Myocyte (in vitro differentiated cells): ENCODE data around the gene ETV1. TPM values are rescaled to one million over a fixed set of nuclear protein-coding genes. Genes with fewer than 3 reads are reported as not detected.
"Not testable (repeated sequence)": the region's sequence is repeated elsewhere in the genome, so short reads cannot be mapped to it uniquely, and the experiment has no call there.

Experiments
- DNase-seq: peaks from one replicate; pipeline ENCODE4 v3.0.0-alpha.2; 2012; ENCODE audit warnings: low read depth
- total RNA-seq: library from RNA; depleted of rRNA; stranded (reverse); fragments of >200 nt; gene quantifications from 2 replicates; pipeline ENCODE4 v1.2.3, GENCODE V29; 2014

Gene ETV1
- total RNA-seq, 1 donor from 2014 or later: 23.7 TPM

DNA sequence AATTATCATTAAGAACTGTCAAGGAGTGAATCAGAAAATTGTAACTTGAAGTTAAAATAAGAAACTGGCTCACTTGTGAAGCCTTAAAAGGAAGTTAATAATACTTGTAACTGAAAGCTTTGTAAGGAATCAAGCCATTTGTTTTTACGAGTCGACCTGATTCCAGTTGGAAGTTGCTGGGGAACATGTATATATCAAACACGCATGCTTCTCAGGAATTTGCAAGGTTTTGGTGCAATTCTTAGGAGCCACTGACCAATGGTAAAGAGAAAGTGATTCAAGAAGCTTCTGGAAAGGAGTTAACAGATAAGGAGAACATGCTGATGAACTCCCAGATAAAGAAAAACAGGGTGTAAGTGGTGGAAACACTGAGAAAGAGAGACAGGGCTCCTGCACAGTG, 56.4 kb downstream of the ETV1 start:
- no peak for DNase-seq

DNA sequence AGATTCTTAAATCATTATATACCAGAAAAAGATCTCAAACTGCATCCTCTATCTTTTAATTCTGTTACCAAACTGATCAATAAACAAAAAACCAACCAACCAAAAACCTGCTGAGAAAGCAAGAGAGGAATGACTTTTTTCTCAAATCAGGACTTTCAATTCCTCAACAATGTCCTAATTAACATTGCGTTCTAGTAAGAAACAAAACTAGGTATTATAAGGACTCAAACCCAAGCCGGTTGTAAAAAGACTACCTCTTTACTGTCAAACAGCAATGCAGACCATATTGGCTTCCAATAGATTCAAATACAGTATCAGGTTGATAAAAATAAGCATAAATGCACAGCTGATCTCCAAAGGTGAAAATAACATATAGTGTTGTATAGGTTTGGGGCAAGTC, 57.3 kb downstream of the ETV1 start:
- DNase-seq: no peak

DNA sequence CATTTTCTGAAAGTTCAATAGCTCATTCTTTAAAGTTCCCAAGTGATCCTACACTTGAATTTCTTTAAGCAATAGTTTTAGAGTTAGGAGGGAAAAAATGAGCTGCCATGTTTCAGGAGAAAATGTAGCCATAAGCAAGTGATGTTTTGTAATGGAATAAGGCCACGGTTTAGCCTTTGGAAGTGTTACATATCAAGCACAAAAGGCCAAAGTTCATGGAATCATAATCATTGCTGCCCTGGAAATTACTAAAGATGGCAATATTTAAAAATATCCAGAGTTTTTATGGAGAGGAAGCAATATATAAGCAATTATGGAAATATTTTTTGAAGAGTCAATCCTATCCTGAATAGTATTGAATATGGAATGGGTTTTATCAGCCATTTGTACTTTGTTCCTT, 68.4 kb downstream of the ETV1 start:
- DNase-seq: no peak

DNA sequence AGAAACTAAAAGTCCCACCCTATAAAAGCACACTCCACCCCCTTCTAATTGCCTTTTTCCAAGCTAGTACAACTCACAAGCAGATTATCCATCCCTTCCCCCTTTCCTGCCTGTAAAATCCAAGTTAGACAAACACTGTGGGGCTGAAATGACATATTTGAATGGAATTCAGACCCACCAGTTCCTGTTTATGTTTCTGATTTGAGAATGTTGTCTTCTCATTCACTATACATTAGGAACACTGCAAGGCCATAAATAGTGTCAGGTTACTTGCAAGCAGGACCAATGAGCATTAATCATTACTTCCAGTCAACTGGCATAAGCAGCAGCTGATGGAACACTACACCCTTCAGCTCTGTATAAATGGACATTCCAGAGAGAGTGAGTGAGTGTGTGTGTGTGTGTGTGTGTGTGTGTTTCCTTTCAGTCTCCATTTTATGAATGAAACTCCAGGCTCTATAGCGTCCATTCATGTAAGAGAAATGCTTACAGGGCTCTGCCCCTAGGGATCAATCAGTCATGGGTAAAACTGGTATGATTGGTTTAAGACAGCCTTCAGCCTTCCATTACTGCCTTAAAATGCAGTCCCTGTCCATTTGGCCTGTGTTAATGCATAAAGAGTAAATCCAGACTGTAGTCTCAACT, 69.3 kb downstream of the ETV1 start:
- peak; percentile 97 for DNase-seq

DNA sequence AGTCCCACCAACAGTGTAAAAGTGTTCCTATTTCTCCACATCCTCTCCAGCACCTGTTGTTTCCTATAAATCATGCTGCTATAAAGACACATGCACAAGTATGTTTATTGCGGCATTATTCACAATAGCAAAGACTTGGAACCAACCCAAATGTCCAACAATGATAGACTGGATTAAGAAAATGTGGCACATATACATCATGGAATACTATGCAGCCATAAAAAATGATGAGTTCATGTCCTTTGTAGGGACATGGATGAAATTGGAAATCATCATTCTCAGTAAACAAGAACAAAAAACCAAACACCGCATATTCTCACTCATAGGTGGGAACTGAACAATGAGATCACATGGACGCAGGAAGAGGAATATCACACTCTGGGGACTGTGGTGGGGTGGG, 71.1 kb downstream of the ETV1 start:
- DNase-seq: not testable (repeated sequence)

DNA sequence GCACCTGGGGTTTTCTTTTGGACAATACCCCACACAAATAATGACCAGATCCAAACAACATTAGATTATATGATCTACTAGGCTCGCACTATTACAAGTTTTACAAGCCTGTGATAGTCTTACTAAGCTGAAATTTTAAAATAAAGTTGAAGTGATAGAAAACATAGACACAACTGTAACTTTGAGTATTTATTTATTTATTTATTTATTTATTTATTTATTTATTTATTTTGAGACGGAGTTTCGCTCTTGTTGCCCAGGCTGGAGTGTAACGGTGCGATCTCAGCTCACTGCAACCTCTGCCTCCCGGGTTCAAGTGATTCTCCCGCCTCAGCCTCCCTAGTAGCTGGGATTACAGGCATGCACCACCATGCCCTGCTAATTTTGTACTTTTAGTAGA, 72.4 kb downstream of the ETV1 start:
- DNase-seq: not testable (repeated sequence)

DNA sequence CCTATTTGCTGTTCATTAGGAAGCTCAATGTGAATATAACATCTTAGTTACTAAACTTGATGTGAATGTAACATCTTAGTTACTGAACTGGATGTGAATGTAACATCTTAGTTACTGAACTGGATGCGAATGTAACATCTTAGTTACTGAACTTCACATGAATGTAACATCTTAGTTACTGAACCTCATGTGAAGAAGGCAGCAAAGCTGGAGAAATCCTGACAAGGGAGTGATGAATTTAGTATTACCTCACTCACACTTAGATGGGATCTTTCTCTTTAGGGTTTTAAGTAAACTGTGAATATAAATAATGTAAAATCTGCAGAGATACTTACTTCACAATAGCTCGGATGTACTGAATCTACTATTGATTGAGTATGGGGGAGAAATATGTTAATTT, 73.6 kb downstream of the ETV1 start:
- no peak for DNase-seq

DNA sequence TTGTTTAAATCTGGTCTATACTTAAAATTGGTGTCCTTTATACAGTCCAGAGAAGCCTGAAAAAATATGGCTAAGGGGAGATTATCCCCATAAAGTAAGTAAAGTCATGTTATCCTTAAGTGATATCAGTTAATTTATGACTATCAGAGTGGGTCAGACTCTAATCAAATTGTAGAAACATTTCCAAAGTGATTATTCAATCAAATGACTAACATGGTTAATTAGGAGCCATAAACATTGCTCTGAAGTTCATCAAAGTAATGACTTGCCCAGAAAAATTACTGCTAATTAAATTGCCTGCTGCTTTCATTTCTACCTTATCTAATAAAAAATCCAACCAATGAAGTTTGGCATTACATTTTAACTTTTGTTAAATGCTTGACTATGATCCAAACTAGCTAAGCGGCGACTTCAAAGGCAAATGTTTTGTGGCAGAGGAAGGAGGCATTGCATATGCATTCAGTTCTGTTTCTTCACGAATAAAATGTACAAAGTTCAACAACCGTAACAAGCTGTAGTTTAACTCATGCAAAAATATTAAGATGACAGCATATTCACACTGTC, 76.7 kb downstream of the ETV1 start:
- no peak for DNase-seq

DNA sequence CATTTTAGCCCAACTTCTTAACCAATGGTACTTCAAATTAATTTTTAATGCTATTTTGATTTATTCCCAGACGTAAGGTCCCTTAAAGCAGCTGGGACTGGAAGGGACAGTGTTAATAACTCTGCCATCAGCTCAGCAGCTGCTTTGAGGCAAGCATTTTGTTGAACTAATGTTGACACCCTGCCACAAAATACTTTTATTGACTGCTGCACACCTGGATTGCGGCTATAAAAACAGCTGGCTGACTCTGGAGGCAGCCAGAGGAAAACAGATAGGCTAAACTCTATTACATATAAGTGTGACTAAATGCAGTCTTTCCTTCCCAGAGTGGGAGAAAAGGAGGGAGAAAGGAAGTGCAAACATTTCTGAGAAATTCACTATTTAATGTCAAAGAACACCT, 77.6 kb downstream of the ETV1 start:
- peak; percentile 35 for DNase-seq

DNA sequence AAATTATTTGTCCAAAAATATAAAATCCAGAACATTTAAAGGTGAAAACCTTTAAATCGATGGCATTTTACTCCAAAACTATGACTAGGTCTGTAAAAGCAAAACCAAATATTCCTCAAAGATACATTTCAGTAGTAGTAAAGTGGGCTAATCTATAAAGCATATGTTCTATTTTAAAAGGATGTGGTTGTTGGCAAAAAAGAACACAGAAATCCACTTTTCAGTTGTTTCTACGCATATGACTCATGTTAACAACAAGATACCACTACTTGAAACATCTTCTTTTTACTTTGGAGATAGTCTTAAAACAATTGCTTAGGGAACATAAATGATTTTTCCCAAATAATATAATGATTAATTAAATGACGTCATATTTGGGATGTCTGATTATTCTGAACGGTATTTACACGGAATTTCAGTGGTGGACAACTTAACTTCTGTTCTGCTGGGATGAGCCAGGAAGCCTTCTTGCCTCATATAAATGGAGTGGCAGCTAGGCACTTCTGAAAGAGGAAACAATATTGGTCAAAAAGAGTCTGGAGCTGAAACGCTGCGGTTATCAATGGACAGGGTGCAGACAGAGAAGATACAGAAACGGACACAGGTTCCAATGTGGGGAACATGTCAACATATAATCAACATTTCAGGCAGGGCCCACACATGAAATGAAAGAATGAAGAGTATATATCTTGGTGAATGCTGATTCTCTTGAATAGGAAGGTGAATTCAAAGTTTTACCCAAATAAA, 78.5 kb downstream of the ETV1 start:
- DNase-seq: no peak

DNA sequence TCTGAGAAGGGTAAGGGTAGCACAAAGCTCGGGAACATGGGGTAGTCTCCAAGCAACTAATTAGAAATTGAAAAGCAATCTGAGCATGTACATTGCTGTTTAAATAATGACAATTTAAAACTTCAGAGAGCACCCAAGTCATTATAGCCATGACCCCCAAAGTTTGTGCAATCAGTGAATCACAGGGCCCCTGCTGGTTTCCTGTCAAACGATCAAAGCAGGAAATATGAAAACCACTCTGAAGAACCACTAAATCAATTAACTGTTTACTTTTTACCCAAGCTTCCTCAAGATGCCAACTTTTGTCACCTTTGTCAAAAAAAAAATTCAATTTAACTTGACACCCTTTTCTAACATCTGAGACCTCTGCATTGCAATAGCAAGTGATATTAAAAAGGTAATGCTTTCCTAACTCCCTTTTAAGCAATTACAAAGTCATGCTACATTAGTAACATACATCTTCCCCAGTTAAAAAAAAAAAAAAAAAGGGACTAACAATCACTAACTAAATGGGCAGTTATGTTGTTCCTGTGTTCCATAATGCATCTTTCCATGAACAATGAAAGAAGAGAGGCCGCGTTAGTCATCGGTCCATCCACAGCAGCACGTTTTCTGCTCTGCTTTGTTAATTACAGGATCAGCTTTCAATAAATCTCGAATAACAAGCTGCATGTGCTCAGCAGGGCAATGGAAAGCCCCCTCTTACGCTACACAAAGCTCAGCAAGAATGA, 80.6 kb downstream of the ETV1 start:
- no peak for DNase-seq

DNA sequence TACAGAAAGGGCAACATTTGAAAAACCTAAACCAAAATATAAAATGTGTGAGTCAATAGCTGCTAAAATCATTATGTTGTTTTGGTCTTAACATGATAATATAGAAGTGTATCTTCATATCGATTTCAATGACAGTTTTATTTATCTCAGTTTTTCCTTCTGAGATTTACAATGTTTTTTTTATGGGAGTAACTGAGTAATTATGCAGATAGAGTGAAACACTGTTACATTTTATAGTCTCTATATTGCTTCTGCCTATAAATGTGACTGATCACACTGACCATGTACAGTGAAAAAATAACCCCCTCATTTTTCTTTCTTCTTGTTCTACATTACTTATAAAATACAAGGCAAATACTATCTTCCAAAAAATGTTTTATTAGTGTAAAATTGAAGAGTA, 81.6 kb downstream of the ETV1 start:
- no peak for DNase-seq

DNA sequence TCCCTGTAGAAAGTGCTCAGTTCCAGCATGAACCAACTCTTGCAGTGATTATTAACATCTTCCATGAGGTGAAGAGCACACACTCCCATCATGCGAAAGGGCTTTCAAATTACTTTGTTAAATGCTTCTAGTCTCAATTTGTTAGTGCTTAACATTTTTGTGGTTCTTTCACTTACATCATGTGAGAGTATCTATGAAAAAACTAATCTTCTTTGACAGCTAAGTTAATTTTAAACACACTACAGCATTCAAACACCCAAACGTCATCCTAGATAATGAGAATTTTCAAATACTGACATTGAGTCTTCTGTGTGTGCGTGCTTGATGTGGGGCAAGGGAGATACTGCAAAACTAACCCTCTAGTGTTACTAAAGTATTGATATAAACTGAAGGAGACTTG, 84.8 kb downstream of the ETV1 start:
- DNase-seq: no peak

DNA sequence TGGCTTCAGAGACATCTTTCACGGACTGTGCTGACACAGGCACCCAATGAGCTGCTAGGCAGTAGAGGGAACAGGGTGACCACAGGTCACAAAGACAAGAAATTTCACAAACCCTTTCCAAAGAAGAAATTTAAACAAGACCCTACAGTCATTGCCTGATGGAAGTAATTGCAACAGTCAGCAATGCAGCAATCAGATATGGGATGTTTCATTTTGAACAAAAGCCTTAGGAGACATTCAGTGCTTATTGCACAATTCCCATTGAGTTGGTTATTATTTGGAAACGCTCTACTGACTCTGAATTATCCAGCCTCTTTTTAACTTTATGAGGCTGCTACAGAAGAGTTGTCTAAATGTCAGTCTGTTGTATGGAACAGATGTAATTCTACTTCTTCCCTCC, 85.5 kb downstream of the ETV1 start:
- DNase-seq: no peak

DNA sequence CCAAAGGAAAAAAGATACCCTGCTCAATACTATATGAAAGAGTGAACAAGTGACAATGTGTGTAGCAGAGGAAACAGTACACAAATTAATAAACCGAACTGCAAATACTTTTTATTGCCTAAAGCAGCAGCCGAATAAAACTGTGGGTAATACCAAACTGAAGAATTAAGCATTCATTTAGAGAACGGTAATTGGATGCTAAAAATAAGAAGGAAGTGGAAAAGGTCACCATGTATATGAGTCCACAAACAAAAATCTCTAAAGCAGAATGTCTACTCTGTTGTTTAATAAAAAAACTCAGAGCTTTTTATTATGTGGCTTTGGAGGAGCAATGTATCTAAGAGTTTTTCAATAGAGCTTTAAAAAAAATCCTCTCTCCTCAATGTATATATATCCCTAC, 87.9 kb downstream of the ETV1 start:
- no peak for DNase-seq

DNA sequence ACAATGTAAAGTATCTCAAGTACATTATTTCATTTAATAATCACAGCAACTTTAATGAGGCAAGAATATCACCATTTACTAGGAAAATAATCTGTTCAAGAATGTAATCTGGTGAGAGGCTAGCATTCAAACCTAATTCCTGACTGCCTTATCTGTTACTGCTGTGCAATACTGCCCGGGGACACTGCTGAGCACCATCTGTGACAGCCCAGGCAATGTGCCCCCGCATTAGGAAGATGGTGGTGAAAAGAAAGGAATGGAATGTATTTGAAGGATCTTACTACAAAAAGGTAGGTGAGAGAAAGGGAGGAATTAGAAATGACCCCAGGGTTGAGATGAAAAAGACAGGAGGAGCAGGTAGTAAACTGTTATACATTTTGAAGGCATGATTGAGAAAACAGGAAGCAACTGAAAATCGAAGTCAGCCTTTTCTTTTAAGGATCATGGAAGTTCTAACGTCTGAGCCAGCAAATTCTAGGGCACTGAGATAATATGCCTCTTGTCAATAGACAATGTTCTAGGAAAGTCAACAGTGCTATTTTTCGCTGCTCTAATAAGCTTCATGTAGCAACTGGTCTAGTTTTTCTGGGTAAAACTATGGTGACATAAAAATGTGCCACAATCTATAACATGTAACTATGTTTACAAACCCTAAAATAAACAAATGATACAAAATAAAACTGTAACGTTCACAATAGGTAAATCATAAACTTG, 90.4 kb downstream of the ETV1 start:
- no peak for DNase-seq

DNA sequence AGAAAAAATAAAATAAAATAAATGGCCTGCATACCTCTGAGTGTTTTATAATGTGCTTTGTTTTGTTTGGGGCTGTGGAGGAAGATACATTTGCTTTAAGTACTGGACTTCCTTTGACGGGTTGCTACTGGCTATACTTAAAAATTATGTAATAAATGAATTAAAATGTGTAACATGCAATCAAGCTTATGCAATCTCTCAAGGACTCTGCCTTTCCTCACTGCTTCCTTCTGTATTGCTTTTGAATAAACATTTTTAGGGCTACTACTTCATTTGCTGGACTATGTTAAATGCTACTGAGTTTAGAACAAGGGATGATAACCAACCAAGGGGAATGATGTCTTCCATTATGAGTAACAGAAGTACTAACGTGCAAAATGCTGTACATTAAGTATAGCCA, 91.6 kb downstream of the ETV1 start:
- no peak for DNase-seq

DNA sequence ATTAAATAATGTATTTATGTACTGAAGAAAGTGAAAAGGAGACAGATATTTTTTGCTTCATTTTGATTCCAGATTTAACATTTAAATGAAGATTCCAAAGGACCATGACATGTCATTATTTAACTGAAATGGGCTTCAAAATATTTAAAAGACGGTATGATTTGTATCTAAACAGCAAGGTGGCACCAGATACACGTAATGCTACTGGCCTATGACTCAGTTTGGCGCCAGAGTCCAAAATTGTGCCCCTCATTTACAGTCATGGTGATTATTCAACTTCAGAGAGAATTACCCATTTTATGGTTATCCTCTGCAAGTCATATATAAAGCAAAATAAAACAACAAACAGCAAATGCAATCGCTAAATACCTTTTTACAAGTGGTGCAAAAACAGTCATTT, 94.5 kb downstream of the ETV1 start:
- DNase-seq: no peak

DNA sequence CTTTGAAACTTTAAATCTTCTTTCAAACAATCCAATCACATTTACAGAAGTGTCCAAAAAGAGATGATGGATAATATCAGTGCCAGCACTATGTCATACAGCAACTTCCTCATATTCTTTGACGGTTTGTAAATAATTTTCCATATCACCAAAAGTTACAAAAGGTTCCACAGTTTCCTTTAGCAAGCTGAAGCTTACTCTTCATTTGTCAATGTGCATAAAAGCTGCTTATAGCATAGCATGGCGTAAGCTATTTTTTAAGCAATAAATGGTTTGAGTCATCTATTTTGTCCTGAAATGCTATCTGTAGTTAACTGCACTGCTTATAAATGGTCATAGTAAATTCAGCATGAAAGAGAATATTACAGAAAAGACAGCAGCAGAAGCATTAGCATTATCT, 95.1 kb downstream of the ETV1 start:
- no peak for DNase-seq

DNA sequence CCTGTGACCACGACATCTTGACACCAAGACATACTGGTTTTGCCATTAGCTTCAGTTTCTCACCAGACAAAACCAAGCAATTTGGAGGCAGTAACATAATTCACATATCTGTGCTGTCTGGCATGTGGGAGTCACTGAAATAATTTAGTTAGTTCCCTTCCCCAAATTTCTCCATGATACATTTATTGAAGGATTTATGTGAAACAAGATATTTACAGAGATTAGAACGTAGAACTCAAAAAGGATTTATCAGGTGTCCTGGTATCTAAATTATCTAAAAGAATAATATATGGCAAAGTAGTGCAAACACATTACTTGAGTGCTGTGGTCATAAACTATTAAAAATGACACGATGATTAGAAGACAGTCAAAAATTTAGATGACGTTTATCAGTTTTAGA, 98.7 kb downstream of the ETV1 start:
- DNase-seq: no peak

DNA sequence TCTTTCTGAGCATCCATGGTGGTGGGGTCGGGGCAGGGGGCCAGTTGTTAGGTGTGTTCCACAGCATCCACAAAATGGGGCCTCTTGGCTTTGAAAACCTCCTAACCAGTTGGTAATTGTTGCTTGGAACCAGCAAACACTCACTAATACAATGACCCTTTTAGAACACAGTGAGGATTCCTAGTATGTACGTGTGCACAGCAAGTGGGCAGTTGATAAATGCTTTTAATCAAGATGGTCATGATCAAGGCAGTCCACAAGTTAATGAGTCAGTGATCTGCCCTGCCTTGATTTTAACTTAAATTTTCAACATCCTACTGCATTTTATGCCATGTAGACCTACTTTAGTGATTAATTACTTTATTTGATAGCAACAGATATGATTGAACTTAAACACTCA, 103.1 kb downstream of the ETV1 start:
- no peak for DNase-seq

DNA sequence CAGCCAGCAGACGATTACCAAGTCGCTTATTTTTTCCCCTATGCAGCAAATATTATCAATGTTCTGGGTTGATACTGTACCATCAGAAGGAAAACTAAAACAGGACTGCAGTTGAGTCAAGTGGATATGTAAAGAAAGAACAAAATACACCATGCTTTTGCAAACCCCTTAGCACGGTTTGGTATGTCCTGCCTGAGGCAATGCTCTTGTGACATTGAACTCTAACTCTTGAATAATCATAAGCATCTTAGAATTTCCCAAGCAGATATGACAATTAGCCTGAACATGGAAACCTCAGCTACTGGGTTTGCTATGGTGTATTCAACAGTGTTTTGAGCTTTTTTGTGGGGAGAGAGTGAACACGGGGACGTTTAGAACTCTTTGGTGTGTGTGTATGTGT, 107.4 kb downstream of the ETV1 start:
- DNase-seq: no peak
